Stimulated activated CD4-positive, alpha-beta T cell treated with anti-CD3 and anti-CD28 coated beads, Interleukin-4, amount 100 ng/mL, for 48 hours (primary cell): ENCODE results near the gene CA9.

Experiments used
- DNase-seq, 2 donors: peaks; one replicate each; pipeline ENCODE4 v3.0.0-alpha.2; 2020; ENCODE audit warnings: low read depth in 2 of 2

CA9 gene

GRCh38 chr9:35717132-35717870 is 43.6 kb downstream of the CA9 start:
- DNase-seq, result no peak

GRCh38 chr9:35718721-35719511 is 45.2 kb downstream of the CA9 start:
- DNase-seq, result no peak

GRCh38 chr9:35719546-35719945 is 45.8 kb downstream of the CA9 start:
- DNase-seq, result no peak

- no peak for DNase-seq
These were observed 49.7 kb downstream of the CA9 start for GRCh38 chr9:35723426-35723825.

- DNase-seq, result no peak
These were observed 50.2 kb downstream of the CA9 start for GRCh38 chr9:35723908-35724307.

- no peak for DNase-seq
These were observed 51.6 kb downstream of the CA9 start for GRCh38 chr9:35725362-35725761.

- DNase-seq, result no peak
These were observed 53.2 kb downstream of the CA9 start for GRCh38 chr9:35726931-35727330.

GRCh38 chr9:35727676-35728040 is 53.9 kb downstream of the CA9 start:
- DNase-seq, result no peak

GRCh38 chr9:35728041-35728971 is 54.6 kb downstream of the CA9 start:
- peak in 1 of 2 donors; percentile 24 for DNase-seq

GRCh38 chr9:35729101-35729500 is 55.4 kb downstream of the CA9 start:
- no peak for DNase-seq

GRCh38 chr9:35729700-35730485 is 56.2 kb downstream of the CA9 start:
- no peak for DNase-seq

GRCh38 chr9:35730486-35730854 is 56.7 kb downstream of the CA9 start:
- DNase-seq, result no peak
